GM12878 (cell line): ENCODE results near the gene GSX1. TPM values are rescaled to one million over a fixed set of nuclear protein-coding genes. Genes with fewer than 3 reads are reported as not detected.

ENCODE experiments used
- ATAC-seq: fragments of 200-7000 bp; cut with Tn5 transposase; 3 replicates; pipeline ENCODE4 v1.9.1; 2020; ENCODE audit warnings: mild to moderate bottlenecking, moderate library complexity
- BruUV-seq: library from RNA; stranded (reverse); fragments of 400-500 nt; replicated peaks from 2 replicates; lab custom pipeline; 2021; lab: Mats Ljungman, UMichigan
- CTCF ChIA-PET: fragments of 300-600 bp; sonication (Branson Sonifier 250); formaldehyde crosslinking; extraction: SDS; loops from one replicate; lab custom pipeline; 2021; ENCODE audit warnings: inconsistent platforms; lab: Yijun Ruan, JAX
- POLR2A ChIA-PET: fragments of 350-600 bp; formaldehyde crosslinking; extraction: SDS; loops from one replicate; lab custom pipeline; 2021; ENCODE audit warnings: inconsistent platforms; lab: Charles Lee
- RAD21 ChIA-PET: fragments of 300-600 bp; sonication (Branson Sonifier 250); formaldehyde crosslinking; loops from one replicate; lab custom pipeline; 2023; ENCODE audit warnings: antibody characterized with exemption; ENCODE audit not compliant: unreplicated experiment; lab: Charles Lee
- SMC1A ChIA-PET: fragments of 300-600 bp; sonication (Branson Sonifier 250); formaldehyde crosslinking; loops from one replicate; lab custom pipeline; 2023; ENCODE audit not compliant: unreplicated experiment, uncharacterized antibody; lab: Charles Lee
- DNase-seq: peaks from one replicate; pipeline ENCODE4 v3.0.0-alpha.2; 2011; ENCODE audit warnings: low read depth, low spot score
- FAIRE-seq: peaks from 3 replicates; lab custom pipeline; 2011; peaks lifted over from hg19 to GRCh38; lab: Jason Lieb, UNC
- H2AFZ ChIP-seq: 2 replicates; pipeline ENCODE4 v1.6.0; 2011; ENCODE audit warnings: low read depth, low read length, control low read depth; ENCODE audit not compliant: control insufficient read depth
- H3K27ac ChIP-seq: 2 replicates; pipeline ENCODE4 v1.5.1; 2011; ENCODE audit warnings: control low read depth; ENCODE audit not compliant: control insufficient read depth, insufficient read depth
- H3K27me3 ChIP-seq, 2 experiments: replicated peaks in 1 of 2; 2 replicates each; pipeline versions ENCODE4 v1.6.0 to v1.6.1; 2011; ENCODE audit warnings: low read length in 1 of 2; ENCODE audit not compliant: control insufficient read depth in 2 of 2, insufficient read depth in 2 of 2
- H3K36me3 ChIP-seq, 2 experiments: 2 replicates each; pipeline ENCODE4 v1.5.1; 2011; ENCODE audit warnings: low read length in 1 of 2; ENCODE audit not compliant: control insufficient read depth in 2 of 2, insufficient read depth in 2 of 2
- H3K4me1 ChIP-seq: 2 replicates; pipeline ENCODE4 v1.6.1; 2011; ENCODE audit warnings: mild to moderate bottlenecking, low read length, moderate library complexity, mixed read lengths; ENCODE audit not compliant: control insufficient read depth, insufficient read depth
- H3K4me2 ChIP-seq: 2 replicates; pipeline ENCODE4 v1.6.0; 2011; ENCODE audit warnings: control low read depth; ENCODE audit not compliant: control insufficient read depth, insufficient read depth
- H3K4me3 ChIP-seq: fragments of 200-600 bp; sonication (generic); 2 replicates; pipeline ENCODE4 v1.5.1; 2016
- H3K79me2 ChIP-seq: 2 replicates; pipeline ENCODE4 v1.6.0; 2011; ENCODE audit warnings: low read length; ENCODE audit not compliant: control insufficient read depth, insufficient read depth
- H3K9ac ChIP-seq: 2 replicates; pipeline ENCODE4 v1.8.0; 2011; ENCODE audit warnings: low read length, control low read depth, mixed read lengths; ENCODE audit not compliant: control insufficient read depth, insufficient read depth
- H3K9me3 ChIP-seq: replicated peaks from 3 replicates; pipeline ENCODE4 v1.5.1; 2011; ENCODE audit warnings: mild to moderate bottlenecking, low read length; ENCODE audit not compliant: control insufficient read depth, insufficient read depth
- H4K20me1 ChIP-seq: 2 replicates; pipeline ENCODE4 v1.6.0; 2011; ENCODE audit not compliant: control insufficient read depth, insufficient read depth
- BRCA1 ChIP-seq: IDR thresholded peaks from 2 replicates; pipeline ENCODE4 v1.6.1; 2011; ENCODE audit warnings: low read depth, low read length, improper control_type of control experiment
- CREB1 ChIP-seq: IDR thresholded peaks from 2 replicates; pipeline ENCODE4 v1.6.1; 2012; ENCODE audit warnings: low read depth, mild to moderate bottlenecking, inconsistent platforms
- EP300 ChIP-seq, 2 experiments: fragments of 150-350 bp in 1 of 2; IDR thresholded peaks; 2 replicates each; pipeline ENCODE4 v1.6.1; 2011 to 2012; ENCODE audit warnings: low read depth in 2 of 2, low read length in 2 of 2, borderline replicate concordance in 1 of 2, improper control_type of control experiment in 1 of 2, inconsistent platforms in 1 of 2; ENCODE audit not compliant: control insufficient read depth in 1 of 2
- GABPA ChIP-seq: IDR thresholded peaks from 2 replicates; pipeline ENCODE4 v1.6.1; 2014; ENCODE audit warnings: antibody characterized with exemption, low read depth, mild to moderate bottlenecking, inconsistent platforms
- NFYA ChIP-seq: IDR thresholded peaks from 2 replicates; pipeline ENCODE4 v1.6.1; 2011; ENCODE audit warnings: low read depth, mild to moderate bottlenecking, low read length, improper control_type of control experiment, borderline replicate concordance
- SMAD5 ChIP-seq: IDR thresholded peaks from 2 replicates; pipeline ENCODE4 v1.6.1; 2016; ENCODE audit warnings: antibody characterized with exemption, low read depth
- SPI1 ChIP-seq: IDR thresholded peaks from 2 replicates; pipeline ENCODE4 v1.6.1; 2011; ENCODE audit warnings: low read depth, mild to moderate bottlenecking, low read length, moderate library complexity, borderline replicate concordance; ENCODE audit not compliant: insufficient read depth
- SRF ChIP-seq, 2 experiments: IDR thresholded peaks; 2 replicates each; pipeline ENCODE4 v1.6.1; 2011; ENCODE audit warnings: low read depth in 2 of 2, low read length in 2 of 2, mild to moderate bottlenecking in 1 of 2, moderate library complexity in 1 of 2
- STAT1 ChIP-seq: fragments of 450-650 bp; conservative IDR thresholded peaks from 2 replicates; pipeline ENCODE4 v1.6.1; 2014; ENCODE audit warnings: antibody characterized with exemption, mild to moderate bottlenecking
- TARDBP ChIP-seq: IDR thresholded peaks from 2 replicates; pipeline ENCODE4 v1.6.1; 2016; ENCODE audit warnings: borderline replicate concordance
- WGBS: methylation state at CpG from one replicate; pipeline ENCODE4 v1.1.6; 2016; ENCODE audit warnings: low lambda C conversion rate; ENCODE audit not compliant: insufficient replicate concordance, insufficient coverage; ENCODE audit errors: missing lambda C conversion rate; 5-methylcytosine and 5-hydroxymethylcytosine counted together
- in situ Hi-C: fragments of 300-500 bp; cut with MboI; formaldehyde crosslinking; loops from 9 replicates; pipeline ENCODE4 v1.14.3; 2018; ENCODE audit warnings: mixed read lengths
- intact Hi-C: fragments of 100-400 bp; cut with micrococcal nuclease; formaldehyde crosslinking; loops from one replicate; pipeline ENCODE4 v1.14.2; 2022; ENCODE audit not compliant: unreplicated experiment
- polyA plus RNA-seq, 11 experiments: library from polyadenylated mRNA; depleted of rRNA in 4 of 11; unstranded in 6 of 11; stranded (reverse) in 5 of 11; fragments of >200 nt; fragmentation: Nextera tagmentation in 4 of 11; fragmentation: Illumina TruSeq in 1 of 11; extraction: Ambion mirVana in 4 of 11; extraction: Trizol in 1 of 11; gene quantifications; 1 replicate in 1 of 11; 2 replicates in 10 of 11; pipeline versions ENCODE4 v1.2.1 to v1.2.3, GENCODE V29; 2011 to 2016; ENCODE audit warnings: inconsistent platforms in 2 of 11, missing spikeins in 2 of 11, low read depth in 1 of 11
- total RNA-seq, 4 experiments: library from RNA; depleted of rRNA in 3 of 4; stranded (reverse); fragments of >200 nt in 3 of 4; fragmentation: Illumina TruSeq in 1 of 4; extraction: Trizol in 1 of 4; gene quantifications; 2 replicates each; pipeline versions ENCODE4 v1.2.1 to v1.2.3, GENCODE V29; 2013 to 2021
- TF ChIP-seq, protein P1 (sequence below): fragments of 450-650 bp; IDR thresholded peaks from 2 replicates; pipeline ENCODE4 v1.6.1; 2017; ENCODE audit warnings: antibody characterized with exemption, mild to moderate bottlenecking, moderate library complexity

Gene GSX1
- total and polyA plus RNA-seq, 10 of the 15 experiments (the other 5 are each of a cell fraction or from before 2014, with no cell fraction given): not detected

- H3K4me1 ChIP-seq: no peaks in the 10 kb centered on the region
- ChIA-PET RAD21 (no interaction called here), SMC1A (no interaction called here), CTCF (interaction anchor here (3.5 kb wide), 1 partner anchor 17 kb away, joined by 12 read pairs; no protein-coding TSS in a partner anchor), POLR2A (no interaction called here)
- H3K36me3 ChIP-seq: no peaks in the 10 kb centered on the region
- BruUV-seq: no TSS peak
- H3K9me3 ChIP-seq: no peaks in the 10 kb centered on the region
- intact Hi-C loops: no loop called here
- H4K20me1 ChIP-seq: no peaks in the 10 kb centered on the region
- FAIRE-seq: no peak
- 1% methylated on average over 5 of the region's 5 CpGs for WGBS
- no peak for ATAC-seq
- no peak overlapping the region for H3K4me2 ChIP-seq
- H3K9ac ChIP-seq: no peak overlapping the region
- no peak overlapping the region for H3K4me3 ChIP-seq
- in situ Hi-C loops: no loop called here
- H3K79me2 ChIP-seq: no peaks in the 10 kb centered on the region
- DNase-seq: no peak
- no peak overlapping the region for H2AFZ ChIP-seq
- peaks cover 0 to 8% of the 10 kb centered on the region in 2 experiments; a peak in 2 of 4 replicates for H3K27me3 ChIP-seq
- TF ChIP-seq CREB1: no peak
- TF ChIP-seq GABPA: no peak
- no peak for TF ChIP-seq EP300 (IDR thresholded peaks at IDR 0.05; ENCODE audit: borderline replicate concordance in 1 of 2, control insufficient read depth in 1 of 2, low read depth in 2 of 2, low read length in 2 of 2)
- TF ChIP-seq SMAD5: no peak
- no peak for TF ChIP-seq SPI1
- TF ChIP-seq TARDBP: no peak
- no peak overlapping the region for H3K27ac ChIP-seq
Measured at GRCh38 chr13:27808851-27809550, 16.7 kb downstream of the GSX1 start.

- no peaks in the 10 kb centered on the region for H4K20me1 ChIP-seq
- no peak for DNase-seq
- TF ChIP-seq SRF (IDR thresholded peaks at IDR 0.05; ENCODE audit: low read depth in 2 of 2, low read length in 2 of 2): no peak
- no peak for TF ChIP-seq TARDBP
- no peak for TF ChIP-seq BRCA1
- TF ChIP-seq NFYA: no peak
- no peak for TF ChIP-seq STAT1
- TF ChIP-seq EP300 (IDR thresholded peaks at IDR 0.05; ENCODE audit: borderline replicate concordance in 1 of 2, control insufficient read depth in 1 of 2, low read depth in 2 of 2, low read length in 2 of 2): no peak
- TF ChIP-seq, protein P1, sequence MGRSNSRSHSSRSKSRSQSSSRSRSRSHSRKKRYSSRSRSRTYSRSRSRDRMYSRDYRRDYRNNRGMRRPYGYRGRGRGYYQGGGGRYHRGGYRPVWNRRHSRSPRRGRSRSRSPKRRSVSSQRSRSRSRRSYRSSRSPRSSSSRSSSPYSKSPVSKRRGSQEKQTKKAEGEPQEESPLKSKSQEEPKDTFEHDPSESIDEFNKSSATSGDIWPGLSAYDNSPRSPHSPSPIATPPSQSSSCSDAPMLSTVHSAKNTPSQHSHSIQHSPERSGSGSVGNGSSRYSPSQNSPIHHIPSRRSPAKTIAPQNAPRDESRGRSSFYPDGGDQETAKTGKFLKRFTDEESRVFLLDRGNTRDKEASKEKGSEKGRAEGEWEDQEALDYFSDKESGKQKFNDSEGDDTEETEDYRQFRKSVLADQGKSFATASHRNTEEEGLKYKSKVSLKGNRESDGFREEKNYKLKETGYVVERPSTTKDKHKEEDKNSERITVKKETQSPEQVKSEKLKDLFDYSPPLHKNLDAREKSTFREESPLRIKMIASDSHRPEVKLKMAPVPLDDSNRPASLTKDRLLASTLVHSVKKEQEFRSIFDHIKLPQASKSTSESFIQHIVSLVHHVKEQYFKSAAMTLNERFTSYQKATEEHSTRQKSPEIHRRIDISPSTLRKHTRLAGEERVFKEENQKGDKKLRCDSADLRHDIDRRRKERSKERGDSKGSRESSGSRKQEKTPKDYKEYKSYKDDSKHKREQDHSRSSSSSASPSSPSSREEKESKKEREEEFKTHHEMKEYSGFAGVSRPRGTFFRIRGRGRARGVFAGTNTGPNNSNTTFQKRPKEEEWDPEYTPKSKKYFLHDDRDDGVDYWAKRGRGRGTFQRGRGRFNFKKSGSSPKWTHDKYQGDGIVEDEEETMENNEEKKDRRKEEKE: no peak
Measured at GRCh38 chr13:27810009-27810408, 17.7 kb downstream of the GSX1 start.

More at GRCh38 chr13:27810009-27810408, 17.7 kb downstream of the GSX1 start:
- Histone ChIP-seq H3K9me3 (no peaks in the 10 kb centered on the region), H3K27ac (no peak overlapping the region), H3K4me2 (no peak overlapping the region), H3K27me3 (peaks cover 0 to 8% of the 10 kb centered on the region in 2 experiments; a peak in 2 of 4 replicates), H3K79me2 (no peaks in the 10 kb centered on the region), H3K4me3 (no peak overlapping the region), H3K36me3 (no peaks in the 10 kb centered on the region), H2AFZ (no peak overlapping the region), H3K9ac (no peak overlapping the region), H3K4me1 (no peaks in the 10 kb centered on the region)
- SMC1A ChIA-PET: no interaction called here
- in situ Hi-C loops: no loop called here
- RAD21 ChIA-PET: interaction anchor here (1.2 kb wide), 1 partner anchor 16 kb away, joined by 4 read pairs; no protein-coding TSS in a partner anchor
- POLR2A ChIA-PET: no interaction called here
- 6% methylated on average over 7 of the region's 7 CpGs for WGBS
- ATAC-seq: no peak
- intact Hi-C loops: no loop called here
- BruUV-seq: no TSS peak
- CTCF ChIA-PET: interaction anchor here (1.2 kb wide), 1 partner anchor 16 kb away, joined by 8 read pairs; no protein-coding TSS in a partner anchor
- no peak for FAIRE-seq
